H1 (cell line): ENCODE data around the gene PIGZ. TPM values are rescaled to one million over a fixed set of nuclear protein-coding genes. Genes with fewer than 3 reads are reported as not detected.

Experiments
- CTCF ChIA-PET: fragments of 300-600 bp; sonication (Branson Sonifier 250); formaldehyde crosslinking; loops from one replicate; lab custom pipeline; 2021; ENCODE audit not compliant: partially characterized antibody; lab: Charles Lee
- POLR2A ChIA-PET: fragments of 300-600 bp; sonication (Branson Sonifier 250); formaldehyde crosslinking; loops from one replicate; lab custom pipeline; 2021; ENCODE audit warnings: inconsistent platforms; ENCODE audit not compliant: partially characterized antibody; lab: Charles Lee
- DNase-seq, 2 experiments: peaks; one replicate each; pipeline versions ENCODE4 v3.0.0 to v3.0.0-alpha.2; 2010 to 2022; ENCODE audit warnings: low spot score in 2 of 2, low read depth in 1 of 2, mixed read lengths in 1 of 2
- FAIRE-seq: peaks from 2 replicates; lab custom pipeline; 2011; peaks lifted over from hg19 to GRCh38; lab: Jason Lieb, UNC
- H2AFZ ChIP-seq: 2 replicates; pipeline ENCODE4 v1.8.1; 2012; ENCODE audit warnings: low read length, inconsistent platforms
- H2AK5ac ChIP-seq: 2 replicates; pipeline ENCODE4 v1.6.1; 2013; ENCODE audit warnings: low read depth, low read length
- H2BK120ac ChIP-seq: replicated peaks from 2 replicates; pipeline ENCODE3; 2013; ENCODE audit warnings: low read depth, low read length, inconsistent platforms
- H2BK12ac ChIP-seq: 2 replicates; pipeline ENCODE4 v1.6.1; 2013; ENCODE audit warnings: low read depth, low read length
- H2BK15ac ChIP-seq: 2 replicates; pipeline ENCODE4 v1.6.1; 2013; ENCODE audit warnings: low read length
- H2BK20ac ChIP-seq: 2 replicates; pipeline ENCODE4 v1.6.1; 2013; ENCODE audit warnings: low read length
- H2BK5ac ChIP-seq: 2 replicates; pipeline ENCODE4 v1.6.1; 2013; ENCODE audit warnings: low read depth, low read length
- H3K14ac ChIP-seq: 2 replicates; pipeline ENCODE4 v1.6.1; 2013; ENCODE audit warnings: inconsistent platforms; ENCODE audit not compliant: insufficient read length
- H3K18ac ChIP-seq: 2 replicates; pipeline ENCODE4 v1.6.1; 2013; ENCODE audit warnings: low read length; ENCODE audit errors: extremely low read depth
- H3K23ac ChIP-seq: 2 replicates; pipeline ENCODE4 v1.6.1; 2013; ENCODE audit warnings: inconsistent platforms; ENCODE audit not compliant: insufficient read length
- H3K23me2 ChIP-seq: 2 replicates; pipeline ENCODE4 v1.6.1; 2013; ENCODE audit warnings: low read depth, low read length
- H3K27ac ChIP-seq: 2 replicates; pipeline ENCODE4 v1.6.1; 2011; ENCODE audit warnings: low read depth, low read length, inconsistent platforms
- H3K27me3 ChIP-seq, 4 experiments: replicated peaks in 1 of 4; 1 replicate in 1 of 4; 2 replicates in 3 of 4; pipeline versions ENCODE4 v1.6.1 to v1.8.1; 2011 to 2013; ENCODE audit warnings: low read length in 3 of 4, mild to moderate bottlenecking in 3 of 4, inconsistent platforms in 2 of 4, mixed read lengths in 2 of 4, moderate library complexity in 1 of 4; ENCODE audit not compliant: control insufficient read depth in 3 of 4, insufficient read depth in 3 of 4; ENCODE audit errors: extremely low read depth in 1 of 4
- H3K36me3 ChIP-seq, 4 experiments: 2 replicates each; pipeline versions ENCODE4 v1.6.1 to v1.8.1; 2011 to 2013; ENCODE audit warnings: mild to moderate bottlenecking in 4 of 4, low read length in 3 of 4, moderate library complexity in 2 of 4, control low read depth in 1 of 4, inconsistent platforms in 1 of 4; ENCODE audit not compliant: insufficient read depth in 4 of 4, control insufficient read depth in 2 of 4
- H3K4ac ChIP-seq: replicated peaks from 2 replicates; pipeline ENCODE3; 2013; ENCODE audit warnings: low read length, low read depth, mixed read lengths, inconsistent platforms; ENCODE audit not compliant: insufficient read length
- H3K4me1 ChIP-seq, 4 experiments: replicated peaks in 1 of 4; 1 replicate in 1 of 4; 2 replicates in 3 of 4; pipeline versions ENCODE4 v1.6.1 to v1.8.1; 2011 to 2013; ENCODE audit warnings: low read length in 3 of 4, inconsistent platforms in 2 of 4, mixed read lengths in 1 of 4; ENCODE audit not compliant: insufficient read depth in 4 of 4, control insufficient read depth in 3 of 4
- H3K4me2 ChIP-seq, 2 experiments: 2 replicates each; pipeline versions ENCODE4 v1.6.1 to v1.8.1; 2011 to 2013; ENCODE audit warnings: low read depth in 2 of 2, low read length in 2 of 2, control low read depth in 1 of 2, inconsistent platforms in 1 of 2, mild to moderate bottlenecking in 1 of 2; ENCODE audit not compliant: insufficient read depth in 1 of 2
- H3K4me3 ChIP-seq, 4 experiments: fragments of 200-600, 300-600 bp in 1 of 4; sonication (generic), shearing (Covaris generic), sonication (Bioruptor Twin) in 1 of 4; 2 replicates each; pipeline versions ENCODE4 v1.5.1 to v1.8.1; 2011 to 2016; ENCODE audit warnings: low read length in 4 of 4, low read depth in 3 of 4, control low read depth in 2 of 4, inconsistent platforms in 2 of 4, mild to moderate bottlenecking in 2 of 4, mixed read lengths in 1 of 4, moderate library complexity in 1 of 4; ENCODE audit not compliant: insufficient read depth in 2 of 4; ENCODE audit errors: extremely low read depth in 1 of 4
- H3K56ac ChIP-seq: replicated peaks from 2 replicates; pipeline ENCODE3; 2013; ENCODE audit warnings: low read depth, mild to moderate bottlenecking, mixed read lengths, low read length, inconsistent platforms; ENCODE audit not compliant: insufficient read length
- H3K79me1 ChIP-seq: 2 replicates; pipeline ENCODE4 v1.6.1; 2013; ENCODE audit warnings: low read depth, low read length, control low read depth
- H3K79me2 ChIP-seq, 2 experiments: 2 replicates each; pipeline versions ENCODE4 v1.6.1 to v1.8.1; 2012 to 2013; ENCODE audit warnings: low read length in 2 of 2, mild to moderate bottlenecking in 2 of 2, inconsistent platforms in 1 of 2; ENCODE audit not compliant: insufficient read depth in 2 of 2, control insufficient read depth in 1 of 2
- H3K9ac ChIP-seq, 4 experiments: replicated peaks in 1 of 4; 1 replicate in 1 of 4; 2 replicates in 3 of 4; pipeline versions ENCODE4 v1.6.1 to v1.8.1; 2011 to 2013; ENCODE audit warnings: low read depth in 3 of 4, low read length in 3 of 4, control low read depth in 2 of 4, mild to moderate bottlenecking in 2 of 4, moderate library complexity in 2 of 4, inconsistent platforms in 1 of 4; ENCODE audit errors: extremely low read depth in 1 of 4
- H3K9me3 ChIP-seq, 2 experiments: 2 replicates each; pipeline versions ENCODE4 v1.6.1 to v1.8.1; 2012 to 2013; ENCODE audit warnings: mild to moderate bottlenecking in 2 of 2, moderate library complexity in 2 of 2, control low read depth in 1 of 2, inconsistent platforms in 1 of 2, low read depth in 1 of 2, low read length in 1 of 2, mixed read lengths in 1 of 2; ENCODE audit not compliant: insufficient read depth in 2 of 2
- H4K20me1 ChIP-seq, 2 experiments: replicated peaks in 1 of 2; 2 replicates each; pipeline versions ENCODE3 to v1.8.1; 2011 to 2013; ENCODE audit warnings: inconsistent platforms in 2 of 2, low read length in 2 of 2, mild to moderate bottlenecking in 1 of 2; ENCODE audit not compliant: insufficient read depth in 2 of 2, control insufficient read depth in 1 of 2
- H4K5ac ChIP-seq: 2 replicates; pipeline ENCODE4 v1.6.1; 2013; ENCODE audit warnings: low read length, low read depth, mixed read lengths, inconsistent platforms; ENCODE audit not compliant: insufficient read length
- H4K8ac ChIP-seq: 2 replicates; pipeline ENCODE4 v1.8.0; 2013; ENCODE audit warnings: mild to moderate bottlenecking, moderate library complexity, low read length, inconsistent platforms; ENCODE audit not compliant: insufficient read depth; ENCODE audit errors: extremely low read depth
- H4K91ac ChIP-seq: replicated peaks from 2 replicates; pipeline ENCODE3; 2013; ENCODE audit warnings: low read length, mixed read lengths, inconsistent platforms; ENCODE audit not compliant: insufficient read length
- BACH1 ChIP-seq: IDR thresholded peaks from 2 replicates; pipeline ENCODE4 v1.6.1; 2012; ENCODE audit warnings: low read length, improper control_type of control experiment
- POLR2A ChIP-seq, 2 experiments: IDR thresholded peaks; 1 replicate in 1 of 2; 2 replicates in 1 of 2; pipeline ENCODE4 v1.6.1; 2011; ENCODE audit warnings: low read depth in 2 of 2, low read length in 2 of 2, mild to moderate bottlenecking in 2 of 2; ENCODE audit errors: control extremely low read depth in 1 of 2
- RAD21 ChIP-seq, 2 experiments: IDR thresholded peaks in 1 of 2; conservative IDR thresholded peaks in 1 of 2; 2 replicates each; pipeline ENCODE4 v1.6.1; 2011; ENCODE audit warnings: low read depth in 2 of 2, low read length in 2 of 2, improper control_type of control experiment in 1 of 2, inconsistent platforms in 1 of 2, mild to moderate bottlenecking in 1 of 2, moderate library complexity in 1 of 2
- RFX5 ChIP-seq: IDR thresholded peaks from 2 replicates; pipeline ENCODE4 v1.6.1; 2011; ENCODE audit warnings: low read depth, low read length, improper control_type of control experiment, borderline replicate concordance
- SIN3A ChIP-seq, 2 experiments: IDR thresholded peaks in 1 of 2; conservative IDR thresholded peaks in 1 of 2; 2 replicates each; pipeline ENCODE4 v1.6.1; 2011 to 2012; ENCODE audit warnings: low read length in 2 of 2, improper control_type of control experiment in 1 of 2, low read depth in 1 of 2, mild to moderate bottlenecking in 1 of 2
- SP1 ChIP-seq: IDR thresholded peaks from 2 replicates; pipeline ENCODE4 v1.6.1; 2011; ENCODE audit warnings: low read depth, low read length
- WGBS, 2 experiments: shearing (Covaris generic) in 1 of 2; methylation state at CpG; one replicate each; pipeline versions ENCODE4 v1.1.6 to v1.1.7; 2013 to 2015; ENCODE audit warnings: low lambda C conversion rate in 2 of 2, mixed read lengths in 2 of 2, inconsistent platforms in 1 of 2, low coverage in 1 of 2, missing lambda C conversion rate in 1 of 2; ENCODE audit not compliant: insufficient replicate concordance in 2 of 2, insufficient coverage in 1 of 2, insufficient read length in 1 of 2; ENCODE audit errors: extremely low coverage in 1 of 2, missing lambda C conversion rate in 1 of 2; 5-methylcytosine and 5-hydroxymethylcytosine counted together
- polyA plus RNA-seq, 7 experiments: library from polyadenylated mRNA; depleted of rRNA in 3 of 7; stranded (reverse) in 5 of 7; unstranded in 2 of 7; fragments of >200 nt in 5 of 7; fragments of 200-250 nt in 2 of 7; gene quantifications; 1 replicate in 5 of 7; 2 replicates in 1 of 7; 4 replicates in 1 of 7; pipeline versions ENCODE4 v1.2.1 to v1.2.3, GENCODE V29; 2011 to 2013; ENCODE audit warnings: missing spikeins in 2 of 7, mixed read lengths in 2 of 7
- total RNA-seq: library from RNA; stranded (reverse); fragmentation: NEBNext Ultra II Directional; extraction: Animal tissue kit (Norgen Biotek cat#: 25700); gene quantifications from 2 replicates; pipeline ENCODE4 v1.2.1, GENCODE V29; 2021

Gene PIGZ
- total and polyA plus RNA-seq, 2 of the 8 experiments (the other 6 are each of a cell fraction or from before 2014, with no cell fraction given): 0.32 TPM; not detected in 1

GRCh38 chr3:197014024-197014423 is 45.4 kb upstream of the PIGZ start:
- no peak for FAIRE-seq
- WGBS, 2 experiments: 95% methylated on average over 6 of the region's 6 CpGs; no CpG with 5 or more reads in 1 of the 2 experiments

More at GRCh38 chr3:197014024-197014423, 45.4 kb upstream of the PIGZ start:
- H3K18ac ChIP-seq: no peak overlapping the region
- H3K4me3 ChIP-seq: no peak overlapping the region
- H3K79me1 ChIP-seq: no peaks in the 10 kb centered on the region
- H3K9me3 ChIP-seq: no peaks in the 10 kb centered on the region
- H4K20me1 ChIP-seq: no peaks in the 10 kb centered on the region
- TF ChIP-seq RFX5: no peak
- TF ChIP-seq RAD21 (IDR thresholded peaks at IDR 0.05 in 1 of 2, conservative IDR thresholded peaks at IDR 0.05 in 1 of 2; ENCODE audit: low read depth in 2 of 2, low read length in 2 of 2): no peak
- TF ChIP-seq SP1: no peak
- no peak for TF ChIP-seq SIN3A (conservative IDR thresholded peaks at IDR 0.05 in 1 of 2, IDR thresholded peaks at IDR 0.05 in 1 of 2; ENCODE audit: low read depth in 1 of 2, low read length in 2 of 2)
- TF ChIP-seq BACH1: no peak
- no peak for TF ChIP-seq POLR2A (IDR thresholded peaks at IDR 0.05; ENCODE audit: control extremely low read depth in 1 of 2, low read depth in 2 of 2, low read length in 2 of 2)
- ChIA-PET POLR2A (interaction anchor here (1.9 kb wide), 1 partner anchor 10 kb away, joined by 5 read pairs; no protein-coding TSS in a partner anchor), CTCF (interaction anchor here (19.7 kb wide), 1 partner anchor 10 kb away, joined by 245 read pairs; the partner anchor contains the start of gene MELTF)
- H2BK120ac ChIP-seq: no peak overlapping the region
- no peak overlapping the region for H3K4ac ChIP-seq
- H4K8ac ChIP-seq: no peak overlapping the region
- H3K27ac ChIP-seq: no peak overlapping the region
- H3K4me2 ChIP-seq: no peak overlapping the region
- H3K27me3 ChIP-seq: no peaks in the 10 kb centered on the region
- no peak for DNase-seq
- H3K23me2 ChIP-seq: no peaks in the 10 kb centered on the region
- H2BK15ac ChIP-seq: no peak overlapping the region
- H2BK12ac ChIP-seq: no peak overlapping the region
- no peak overlapping the region for H3K9ac ChIP-seq
- no peak overlapping the region for H3K23ac ChIP-seq
- H2AK5ac ChIP-seq: no peak overlapping the region
- H2AFZ ChIP-seq: no peak overlapping the region
- H3K14ac ChIP-seq: no peak overlapping the region
- no peak overlapping the region for H2BK5ac ChIP-seq
- H3K79me2 ChIP-seq: no peaks in the 10 kb centered on the region
- H4K91ac ChIP-seq: no peak overlapping the region
- no peak overlapping the region for H3K56ac ChIP-seq
- H3K36me3 ChIP-seq: no peaks in the 10 kb centered on the region
- H4K5ac ChIP-seq: no peak overlapping the region
- H3K4me1 ChIP-seq: no peaks in the 10 kb centered on the region
- no peak overlapping the region for H2BK20ac ChIP-seq
